GM23338 (cell line): ENCODE data around the gene SUN2.

Source experiments
- CREB1 ChIP-seq: fragments of 250-450 bp; sonication (Bioruptor Pico); IDR thresholded peaks from 2 replicates; pipeline ENCODE4 v1.5.0; 2020; ENCODE audit warnings: low read depth, mild to moderate bottlenecking, moderate library complexity
- CTCF ChIP-seq, 2 experiments: fragments of 200-600 bp in 1 of 2; sonication (generic) in 1 of 2; conservative IDR thresholded peaks; 2 replicates each; pipeline versions ENCODE4 v1.5.1 to v1.6.1; 2016 to 2017; ENCODE audit warnings: antibody characterized with exemption in 2 of 2, low read depth in 2 of 2, mild to moderate bottlenecking in 2 of 2, moderate library complexity in 1 of 2
- EZH2 ChIP-seq: fragments of 200-600 bp; sonication (generic); IDR thresholded peaks from one replicate; pipeline ENCODE4 v1.8.0; 2017; ENCODE audit warnings: antibody characterized with exemption, mild to moderate bottlenecking, low read depth; ENCODE audit not compliant: unreplicated experiment
- EZH2phosphoT487 ChIP-seq: fragments of 200-600 bp; sonication (generic); IDR thresholded peaks from one replicate; pipeline ENCODE4 v1.8.1; 2018; ENCODE audit warnings: antibody characterized with exemption; ENCODE audit not compliant: unreplicated experiment
- JUNB ChIP-seq: IDR thresholded peaks from one replicate; pipeline ENCODE4 v1.6.1; 2016; ENCODE audit warnings: antibody characterized with exemption; ENCODE audit not compliant: unreplicated experiment
- POLR2AphosphoS5 ChIP-seq: IDR thresholded peaks from 2 replicates; pipeline ENCODE4 v1.6.1; 2016; ENCODE audit warnings: antibody characterized with exemption, low read depth
- REST ChIP-seq: IDR thresholded peaks from one replicate; pipeline ENCODE4 v1.6.1; 2018; ENCODE audit warnings: antibody characterized with exemption; ENCODE audit not compliant: unreplicated experiment
- STAT1 ChIP-seq: IDR thresholded peaks from one replicate; pipeline ENCODE4 v1.6.1; 2016; ENCODE audit warnings: antibody characterized with exemption; ENCODE audit not compliant: unreplicated experiment
- ZNF331 ChIP-seq: fragments of 250-450 bp; sonication (Bioruptor Pico); IDR thresholded peaks from 2 replicates; pipeline ENCODE4 v1.5.0; 2020; ENCODE audit warnings: low read depth, mild to moderate bottlenecking, moderate library complexity

- TF ChIP-seq POLR2AphosphoS5, result no peak
- TF ChIP-seq EZH2, result no peak
- no peak for TF ChIP-seq CTCF (conservative IDR thresholded peaks at IDR 0.05; ENCODE audit: low read depth in 2 of 2)
- no peak for TF ChIP-seq ZNF331 (CRISPR knock-in tag)
- TF ChIP-seq JUNB, result no peak
- TF ChIP-seq EZH2phosphoT487, result no peak
- TF ChIP-seq REST, result no peak
- no peak for TF ChIP-seq CREB1 (CRISPR knock-in tag)
- TF ChIP-seq STAT1, result no peak
Observed at GRCh38 chr22:38735126-38735464, 20.7 kb downstream of the SUN2 start.
